CD4-positive, alpha-beta T cell treated with Interleukin-12 subunit alpha and Interleukin-12 subunit beta, for 1 hour (primary cell): ENCODE measurements around the gene WWOX.

Experiments
- DNase-seq: peaks from one replicate; pipeline ENCODE4 v3.0.0-alpha.2; 2020

The WWOX gene

GRCh38 chr16:78985716-78986605 lies 886.5 kb downstream of the WWOX start:
- no peak for DNase-seq

GRCh38 chr16:78987666-78988065 lies 888.2 kb downstream of the WWOX start:
- no peak for DNase-seq

- no peak for DNase-seq
Measured at GRCh38 chr16:78988361-78988969, 889.0 kb downstream of the WWOX start.

- DNase-seq: no peak
Measured at GRCh38 chr16:78990309-78990701, 890.9 kb downstream of the WWOX start.

GRCh38 chr16:78992001-78992400 lies 892.5 kb downstream of the WWOX start:
- no peak for DNase-seq

GRCh38 chr16:78993346-78993745 lies 893.9 kb downstream of the WWOX start:
- no peak for DNase-seq

- no peak for DNase-seq
Measured at GRCh38 chr16:78994135-78994745, 894.8 kb downstream of the WWOX start.

- no peak for DNase-seq
Measured at GRCh38 chr16:78995441-78995840, 896.0 kb downstream of the WWOX start.

GRCh38 chr16:78996790-78997189 lies 897.3 kb downstream of the WWOX start:
- DNase-seq: no peak

- DNase-seq: no peak
Measured at GRCh38 chr16:78998879-78999278, 899.4 kb downstream of the WWOX start.

GRCh38 chr16:79001156-79001967 lies 901.9 kb downstream of the WWOX start:
- no peak for DNase-seq

GRCh38 chr16:79003026-79003609 lies 903.7 kb downstream of the WWOX start:
- no peak for DNase-seq

- no peak for DNase-seq
Measured at GRCh38 chr16:79004309-79004708, 904.9 kb downstream of the WWOX start.

- DNase-seq: no peak
Measured at GRCh38 chr16:79005096-79005495, 905.6 kb downstream of the WWOX start.

- DNase-seq: no peak
Measured at GRCh38 chr16:79006206-79006605, 906.8 kb downstream of the WWOX start.

- DNase-seq: no peak
Measured at GRCh38 chr16:79006765-79007164, 907.3 kb downstream of the WWOX start.

- DNase-seq: no peak
Measured at GRCh38 chr16:79007614-79008013, 908.2 kb downstream of the WWOX start.

- DNase-seq: no peak
Measured at GRCh38 chr16:79008036-79008868, 908.8 kb downstream of the WWOX start.

- DNase-seq: no peak
Measured at GRCh38 chr16:79008869-79009179, 909.4 kb downstream of the WWOX start.

- no peak for DNase-seq
Measured at GRCh38 chr16:79009896-79010295, 910.4 kb downstream of the WWOX start.

GRCh38 chr16:79011282-79011681 lies 911.8 kb downstream of the WWOX start:
- DNase-seq: no peak
